HepG2 (cell line): ENCODE results near the gene CYP2C19.

Experiments used
- CAMTA2 ChIP-seq: sonication (generic); formaldehyde crosslinking; IDR thresholded peaks from 2 replicates; pipeline ENCODE4 v1.4.0; 2020; ENCODE audit warnings: mild to moderate bottlenecking, missing genetic modification reagents, borderline replicate concordance
- CTCF ChIP-seq: sonication (generic); formaldehyde crosslinking; IDR thresholded peaks from 2 replicates; pipeline ENCODE4 v1.5.0; 2020; ENCODE audit warnings: mild to moderate bottlenecking, missing genetic modification reagents, moderate library complexity
- EP300 ChIP-seq, 3 experiments: sonication (generic) in 1 of 3; formaldehyde crosslinking in 1 of 3; IDR thresholded peaks; 2 replicates each; pipeline versions ENCODE4 v1.5.1 to v1.6.1; 2011 to 2020; ENCODE audit warnings: low read depth in 2 of 3, low read length in 2 of 3, borderline replicate concordance in 1 of 3, improper control_type of control experiment in 1 of 3, mild to moderate bottlenecking in 1 of 3, missing genetic modification reagents in 1 of 3, moderate library complexity in 1 of 3
- GZF1 ChIP-seq: sonication (generic); formaldehyde crosslinking; IDR thresholded peaks from 2 replicates; pipeline ENCODE4 v1.5.1; 2020; ENCODE audit warnings: mild to moderate bottlenecking, missing genetic modification reagents
- KDM5A ChIP-seq: fragments of 200-600 bp; sonication (generic); IDR thresholded peaks from 2 replicates; pipeline ENCODE4 v1.7.0; 2018; ENCODE audit warnings: antibody characterized with exemption, mild to moderate bottlenecking, low read length, borderline replicate concordance

- TF ChIP-seq GZF1 (CRISPR knock-in tag) (no peak), CAMTA2 (CRISPR knock-in tag) (no peak), EP300 (IDR thresholded peaks at IDR 0.05; ENCODE audit: low read depth in 2 of 2, low read length in 2 of 2) (no peak), EP300 (CRISPR knock-in tag; IDR thresholded peaks at IDR 0.05; ENCODE audit: borderline replicate concordance) (no peak), KDM5A (no peak), CTCF (no peak)
Observed at GRCh38 chr10:94785211-94785610, 22.7 kb downstream of the CYP2C19 start.
